Mammary epithelial cell (primary cell): Measurements from ENCODE around the gene WFDC1.

Source experiments
- CTCF ChIP-seq, 2 donors: IDR thresholded peaks in 1 of 2; conservative IDR thresholded peaks in 1 of 2; 2 replicates each; pipeline ENCODE4 v1.5.1; 2011 to 2012; ENCODE audit warnings: inconsistent platforms in 2 of 2, low read length in 2 of 2, mild to moderate bottlenecking in 2 of 2, control low read depth in 1 of 2, low read depth in 1 of 2; ENCODE audit not compliant: insufficient read depth in 1 of 2; ENCODE audit errors: extremely low read depth in 1 of 2
- EZH2 ChIP-seq: IDR thresholded peaks from 2 replicates; pipeline ENCODE4 v1.6.1; 2012; ENCODE audit warnings: low read length, inconsistent platforms, borderline replicate concordance

GRCh38 chr16:84283314-84284153 is 11.1 kb upstream of the WFDC1 start:
- TF ChIP-seq CTCF (conservative IDR thresholded peaks at IDR 0.05 in 1 of 2, IDR thresholded peaks at IDR 0.05 in 1 of 2; ENCODE audit: extremely low read depth in 1 of 2, insufficient read depth in 1 of 2, low read depth in 1 of 2, low read length in 2 of 2), result no peak
- no peak for TF ChIP-seq EZH2
